Measurements from ENCODE around the gene WNT8A.

DNA sequence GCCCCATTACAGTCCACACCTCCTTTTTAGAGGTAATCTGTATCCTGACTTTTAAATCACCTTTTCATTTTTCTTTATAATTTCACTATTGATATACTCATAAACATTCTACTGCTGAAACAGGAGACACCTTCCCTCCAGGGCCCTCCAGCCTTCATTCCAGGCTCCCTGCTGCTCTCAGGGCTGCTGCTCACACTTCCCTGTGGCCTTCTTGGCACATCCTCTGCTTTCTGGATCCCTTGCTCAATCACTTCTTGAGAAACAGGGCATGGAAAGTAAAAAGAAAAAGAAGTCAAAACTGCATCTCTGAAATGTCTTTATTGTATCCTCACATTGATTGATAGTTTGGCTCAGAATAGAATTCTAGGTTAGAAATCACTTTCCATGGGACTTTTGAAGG lies 19.3 kb upstream of the WNT8A start:
- TF ChIP-seq CTCF (IDR thresholded peaks at IDR 0.05; ENCODE audit: low read depth, low read length) (no peak), POLR2A (IDR thresholded peaks at IDR 0.05; ENCODE audit: extremely low read depth, insufficient read length) (no peak), MAX (IDR thresholded peaks at IDR 0.05; ENCODE audit: low read depth, low read length) (no peak)
